H7 (cell line): Measurements from ENCODE around the gene B4GALT5. TPM values are rescaled to one million over a fixed set of nuclear protein-coding genes. Genes with fewer than 3 reads are reported as not detected.

Source experiments
- DNase-seq: peaks from one replicate; pipeline ENCODE4 v3.0.0; 2012
- H3K27me3 ChIP-seq: 2 replicates; pipeline ENCODE4 v1.6.0; 2011; ENCODE audit warnings: mild to moderate bottlenecking, low read length; ENCODE audit not compliant: control insufficient read depth, insufficient read depth
- H3K36me3 ChIP-seq: replicated peaks from 2 replicates; pipeline ENCODE4 v1.5.1; 2011; ENCODE audit warnings: low read length; ENCODE audit not compliant: control insufficient read depth, insufficient read depth
- H3K4me3 ChIP-seq: 2 replicates; pipeline ENCODE4 v1.5.1; 2011; ENCODE audit warnings: low read depth, mild to moderate bottlenecking, control low read depth, low read length, moderate library complexity; ENCODE audit not compliant: insufficient read depth
- total RNA-seq: library from RNA; depleted of rRNA; stranded (reverse); fragments of >200 nt; shearing (Covaris generic); gene quantifications from 2 replicates; pipeline ENCODE4 v1.2.3, GENCODE V29; 2014

B4GALT5 gene
- total RNA-seq, 1 experiment from 2014 or later, result 31.7 TPM

DNA sequence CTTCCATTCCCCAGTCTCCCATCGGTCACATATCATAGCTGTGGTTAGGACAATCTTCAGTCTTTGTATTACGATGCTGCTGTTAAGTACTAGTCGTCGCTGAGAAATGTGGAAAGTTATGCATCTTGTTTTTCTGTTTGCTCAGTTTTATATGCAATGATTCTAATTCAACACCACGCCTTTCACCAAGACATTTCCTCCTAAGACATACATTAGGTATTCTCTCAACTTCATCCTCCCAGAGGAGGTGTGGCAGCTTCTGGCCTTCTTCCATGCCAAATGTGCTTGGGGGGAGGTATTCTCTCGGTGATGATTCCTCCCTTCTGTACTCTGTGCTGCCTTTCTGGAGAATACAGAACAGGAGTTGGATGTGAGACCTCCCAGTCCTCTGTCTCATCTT is 66.1 kb downstream of the B4GALT5 start:
- Histone ChIP-seq H3K4me3 (no peak overlapping the region), H3K36me3 (peaks cover 33% of the 10 kb centered on the region), H3K27me3 (no peaks in the 10 kb centered on the region)
- no peak for DNase-seq

DNA sequence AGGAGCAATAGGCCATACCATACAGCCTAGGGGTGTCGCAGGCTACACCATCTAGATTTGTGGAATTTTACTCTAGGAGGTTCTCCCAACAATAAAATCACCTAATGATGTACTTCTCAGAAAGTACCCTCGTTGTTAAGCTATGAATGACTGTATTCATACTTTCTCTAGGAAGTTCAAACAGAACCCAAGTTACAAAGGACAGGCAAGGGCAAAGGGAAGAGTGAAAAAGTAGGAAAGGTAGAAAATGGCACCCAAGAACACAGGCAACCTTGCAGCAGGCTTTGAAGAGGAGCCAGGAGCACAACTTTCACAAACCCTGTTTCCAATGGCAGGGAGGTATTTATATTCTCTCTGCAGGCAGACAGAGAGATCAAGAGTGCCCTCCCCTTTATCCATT is 67.2 kb downstream of the B4GALT5 start:
- peaks cover 43% of the 10 kb centered on the region for H3K36me3 ChIP-seq
- H3K27me3 ChIP-seq, result no peaks in the 10 kb centered on the region
- DNase-seq, result no peak
- no peak overlapping the region for H3K4me3 ChIP-seq

DNA sequence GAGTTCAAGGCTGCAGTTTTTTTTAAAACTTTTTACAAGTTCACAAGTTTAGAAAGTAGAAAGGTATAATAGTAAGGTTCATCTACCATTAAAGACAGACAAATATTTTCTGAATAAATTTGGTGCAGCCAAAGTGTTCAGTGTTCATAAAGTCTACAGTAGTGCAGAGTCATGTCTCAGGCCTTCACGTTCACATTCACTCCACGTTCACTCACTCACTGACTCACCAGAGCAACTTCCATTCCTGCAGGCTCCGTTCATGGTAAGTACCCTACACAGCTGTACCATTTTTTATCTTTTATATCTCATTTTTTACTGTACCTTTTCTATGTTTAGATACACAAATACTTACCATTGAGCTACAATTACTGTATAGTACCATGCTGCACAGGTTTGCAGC is 67.6 kb downstream of the B4GALT5 start:
- H3K4me3 ChIP-seq, result no peak overlapping the region
- no peak for DNase-seq
- H3K36me3 ChIP-seq, result peaks cover 45% of the 10 kb centered on the region
- no peaks in the 10 kb centered on the region for H3K27me3 ChIP-seq

DNA sequence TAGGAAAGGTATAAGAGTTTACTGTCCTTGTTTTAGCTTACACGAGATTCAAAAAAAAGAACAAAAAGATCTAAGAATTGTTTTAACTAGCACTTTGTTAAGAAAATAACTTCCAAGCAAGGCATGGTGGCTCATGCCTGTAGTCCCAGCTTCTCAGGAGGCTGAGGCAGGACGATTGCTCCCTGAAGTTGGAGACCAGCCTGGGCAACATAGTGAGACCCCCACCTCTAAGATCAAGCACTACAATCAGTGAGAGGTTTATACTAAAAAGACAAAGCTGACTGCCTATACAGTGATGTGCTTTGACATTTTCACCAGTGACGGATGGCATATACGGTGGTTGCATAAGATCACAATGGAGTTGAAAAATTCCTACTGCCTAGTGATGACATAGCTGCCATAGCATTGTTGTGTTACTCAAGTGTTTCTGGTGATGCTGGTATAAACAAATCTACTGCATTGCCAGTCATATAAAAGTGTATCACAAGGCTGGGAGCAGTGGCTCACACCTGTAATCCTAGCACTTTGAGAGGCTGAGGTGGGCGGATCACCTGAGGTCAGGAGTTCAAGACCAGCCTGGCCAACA is 68.6 kb downstream of the B4GALT5 start:
- DNase-seq, result no peak
- Histone ChIP-seq H3K36me3 (peaks cover 51% of the 10 kb centered on the region), H3K27me3 (no peaks in the 10 kb centered on the region), H3K4me3 (no peak overlapping the region)

DNA sequence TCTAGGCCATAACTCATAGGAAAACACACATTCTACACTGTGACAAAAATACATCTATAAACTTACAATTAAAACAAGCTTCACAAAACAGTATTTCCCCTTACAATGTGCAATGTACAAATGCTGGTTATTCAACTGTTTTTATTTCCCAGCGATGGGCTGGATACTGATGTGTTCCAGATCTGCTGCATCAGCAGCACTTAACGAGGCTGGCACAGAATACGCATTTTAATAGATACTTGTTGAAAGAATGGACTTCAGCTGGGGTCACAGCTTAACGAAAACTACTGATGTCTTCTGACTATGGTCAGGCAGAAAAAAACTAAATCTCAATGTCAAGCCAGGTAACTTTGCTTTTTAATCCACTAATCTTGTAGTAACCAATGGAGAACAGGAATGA is 70.9 kb downstream of the B4GALT5 start:
- no peaks in the 10 kb centered on the region for H3K27me3 ChIP-seq
- no peak for DNase-seq
- no peak overlapping the region for H3K4me3 ChIP-seq
- H3K36me3 ChIP-seq, result peaks cover 52% of the 10 kb centered on the region

DNA sequence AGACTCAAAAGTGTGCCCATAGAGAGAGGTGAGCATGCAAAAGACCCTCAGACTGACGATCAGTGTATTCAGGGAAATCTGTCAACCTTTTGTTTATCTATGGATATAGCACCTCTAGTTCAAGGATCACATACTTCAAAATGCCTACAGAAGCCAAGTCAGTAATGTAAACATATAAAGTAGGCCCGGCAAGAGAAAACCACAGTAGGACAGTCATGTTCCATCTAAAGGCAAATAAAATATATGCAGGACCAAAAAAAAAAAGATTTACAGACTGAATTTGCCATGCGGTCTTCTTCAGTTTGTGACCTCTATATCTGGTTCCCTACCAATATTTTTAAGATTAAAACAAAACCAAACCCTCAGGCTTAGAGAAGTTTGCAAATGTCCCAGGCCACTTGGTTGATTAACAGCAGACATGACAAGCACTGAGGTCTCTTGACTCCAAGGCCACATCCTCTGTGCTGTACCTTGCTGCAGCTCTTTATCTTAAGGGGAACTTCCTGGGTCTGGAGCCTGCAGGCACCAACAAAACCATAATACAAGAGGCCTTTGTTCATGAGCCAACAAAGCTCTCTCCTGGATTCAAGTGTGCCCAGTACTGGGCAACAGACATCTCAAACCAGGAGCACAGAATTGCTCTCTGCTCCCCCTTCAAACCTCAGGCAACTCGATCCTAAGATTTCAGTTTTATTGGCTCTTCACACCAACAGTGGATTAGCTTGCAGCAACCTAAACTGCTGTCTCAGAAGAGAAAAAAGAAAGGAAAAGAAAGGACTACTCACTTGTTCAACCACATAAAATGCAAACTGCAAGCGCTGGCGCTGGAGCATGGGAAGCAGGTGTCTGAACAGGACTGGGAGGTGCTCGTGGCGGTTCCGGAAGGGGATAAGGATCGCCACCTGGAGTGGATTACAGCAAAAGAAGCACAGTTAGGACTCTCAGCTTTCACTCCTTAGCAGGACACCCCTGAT is 71.7 kb downstream of the B4GALT5 start:
- no peak for DNase-seq
- Histone ChIP-seq H3K27me3 (no peaks in the 10 kb centered on the region), H3K4me3 (no peak overlapping the region), H3K36me3 (peaks cover 48% of the 10 kb centered on the region)

DNA sequence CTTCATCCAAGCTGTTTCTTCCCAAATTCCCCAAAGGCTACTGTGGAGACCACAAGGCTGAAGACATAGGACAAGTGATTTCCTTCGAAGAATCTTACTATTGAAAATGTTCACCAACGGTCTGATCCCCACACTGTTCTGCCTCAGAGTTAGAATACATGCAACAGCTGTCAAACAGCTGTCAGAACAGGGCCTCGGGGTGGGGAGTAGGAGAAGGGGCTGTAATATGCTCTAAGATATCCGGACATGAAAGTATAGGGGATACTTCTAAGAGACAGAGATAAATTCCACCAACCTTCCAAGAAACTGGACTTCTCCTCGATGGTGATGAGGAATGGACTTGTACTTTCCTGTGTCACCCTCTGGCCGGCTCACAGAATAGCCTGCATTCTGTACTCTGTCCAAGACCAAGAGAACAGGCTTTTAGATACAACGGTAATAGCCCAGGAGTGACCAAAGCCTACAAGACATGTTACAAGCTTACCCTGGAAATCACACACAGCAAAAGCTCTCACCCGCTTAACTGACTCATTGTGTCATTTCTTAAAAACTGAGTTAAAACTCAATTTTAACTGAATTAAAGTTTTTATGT is 76.5 kb downstream of the B4GALT5 start:
- H3K27me3 ChIP-seq, result no peaks in the 10 kb centered on the region
- peaks cover 36% of the 10 kb centered on the region for H3K36me3 ChIP-seq
- DNase-seq, result no peak
- H3K4me3 ChIP-seq, result no peak overlapping the region

DNA sequence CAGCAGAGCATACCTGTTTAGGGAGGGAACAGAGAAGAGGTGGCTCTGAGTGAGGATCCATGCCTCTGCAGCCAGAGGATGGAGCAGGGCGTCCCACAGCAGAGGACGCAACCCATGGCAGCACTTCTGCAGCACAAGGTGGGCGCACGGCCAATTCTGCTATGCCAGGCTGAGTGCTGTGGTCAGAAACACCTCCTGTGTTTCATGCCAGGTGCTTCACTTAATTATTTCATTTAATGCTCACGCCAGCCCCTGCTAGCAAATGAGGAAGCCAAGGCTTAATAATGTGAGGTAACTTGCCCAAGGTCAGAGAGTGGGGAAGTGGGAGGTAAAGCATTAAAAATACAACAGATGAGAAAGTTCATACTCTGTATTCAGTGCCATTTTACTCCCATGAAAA is 77.2 kb downstream of the B4GALT5 start:
- Histone ChIP-seq H3K4me3 (no peak overlapping the region), H3K27me3 (no peaks in the 10 kb centered on the region), H3K36me3 (peaks cover 29% of the 10 kb centered on the region)
- DNase-seq, result no peak

DNA sequence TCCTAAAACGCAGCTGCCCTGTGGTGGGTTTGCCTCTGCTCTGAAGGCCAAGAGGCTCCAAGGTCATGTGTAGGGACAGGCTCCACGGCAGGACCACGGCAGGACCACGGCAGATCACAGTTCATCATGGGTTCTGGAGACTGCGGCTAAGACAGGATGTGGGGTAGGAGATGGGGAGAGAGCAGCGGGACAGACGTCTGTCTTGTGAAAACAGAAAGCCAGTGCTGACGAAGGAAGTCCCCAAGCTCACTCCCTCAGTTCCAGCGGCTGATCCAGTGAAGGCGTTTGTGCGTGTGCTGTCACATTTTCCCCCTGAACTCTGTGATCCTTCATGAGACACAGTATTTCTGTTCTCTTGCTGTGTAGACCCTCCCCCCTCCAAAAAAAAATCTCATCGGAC is 77.8 kb downstream of the B4GALT5 start:
- no peak for DNase-seq
- peaks cover 25% of the 10 kb centered on the region for H3K36me3 ChIP-seq
- no peaks in the 10 kb centered on the region for H3K27me3 ChIP-seq
- H3K4me3 ChIP-seq, result no peak overlapping the region

DNA sequence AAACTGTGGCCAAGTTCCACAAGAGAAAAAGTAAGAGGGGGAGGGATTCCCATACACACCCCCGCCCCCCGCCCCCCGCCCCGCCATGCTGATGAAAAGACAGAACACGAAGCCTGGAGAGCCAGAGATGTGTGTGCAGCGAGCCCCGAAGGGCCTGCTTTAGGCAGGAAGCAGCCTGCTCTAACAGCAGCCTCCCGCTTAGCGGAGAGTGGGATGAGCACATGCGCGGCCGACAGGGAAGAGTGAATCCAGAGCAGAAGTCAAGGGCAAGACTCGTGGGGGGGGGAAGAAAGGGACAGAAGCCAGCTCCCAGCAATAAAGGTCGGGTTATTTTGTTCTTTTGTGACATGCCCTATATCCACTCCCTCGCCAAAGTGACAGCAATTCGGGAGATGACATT is 78.5 kb downstream of the B4GALT5 start:
- DNase-seq, result no peak
- Histone ChIP-seq H3K4me3 (no peak overlapping the region), H3K27me3 (no peaks in the 10 kb centered on the region), H3K36me3 (peaks cover 22% of the 10 kb centered on the region)

DNA sequence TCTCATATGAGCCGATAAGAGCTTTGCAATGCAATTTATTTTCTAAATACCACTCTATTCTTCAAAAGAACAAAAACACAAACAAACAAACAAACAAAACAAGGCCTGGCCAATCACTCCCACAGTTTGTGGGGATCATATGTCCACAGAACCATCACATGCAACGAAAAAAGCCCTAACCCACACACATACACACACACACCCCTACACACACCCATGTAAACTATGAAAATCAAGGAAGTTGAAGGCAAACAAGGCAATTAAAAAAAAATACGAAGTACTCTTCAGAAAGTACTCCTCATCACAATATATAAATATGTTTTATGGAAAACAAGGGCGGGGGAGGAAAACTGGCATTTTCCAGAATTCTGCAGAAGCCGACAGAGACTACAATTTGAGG is 79.6 kb downstream of the B4GALT5 start:
- Histone ChIP-seq H3K36me3 (peaks cover 17% of the 10 kb centered on the region), H3K27me3 (no peaks in the 10 kb centered on the region), H3K4me3 (no peak overlapping the region)
- no peak for DNase-seq

DNA sequence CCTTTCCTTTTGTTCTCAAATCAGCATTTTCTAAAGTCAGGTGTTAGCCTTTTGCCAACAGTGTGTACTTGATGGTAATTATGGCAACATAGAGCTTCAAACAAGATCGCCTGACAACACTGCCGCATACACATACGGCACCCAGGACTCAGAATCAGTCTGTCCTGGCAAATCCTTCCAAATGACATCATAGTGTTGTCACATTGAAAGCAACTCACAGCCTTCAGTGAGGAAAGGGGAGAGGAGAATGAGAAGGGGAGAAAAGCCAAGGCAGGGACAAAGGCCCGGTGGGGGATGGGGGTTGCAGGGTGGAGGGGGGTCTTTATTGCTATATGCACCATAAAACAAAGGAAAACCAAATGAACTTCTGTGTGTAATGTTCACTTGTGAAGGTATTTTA is 80.0 kb downstream of the B4GALT5 start:
- H3K4me3 ChIP-seq, result no peak overlapping the region
- DNase-seq, result peak; percentile 54
- H3K27me3 ChIP-seq, result no peaks in the 10 kb centered on the region
- peaks cover 16% of the 10 kb centered on the region for H3K36me3 ChIP-seq

DNA sequence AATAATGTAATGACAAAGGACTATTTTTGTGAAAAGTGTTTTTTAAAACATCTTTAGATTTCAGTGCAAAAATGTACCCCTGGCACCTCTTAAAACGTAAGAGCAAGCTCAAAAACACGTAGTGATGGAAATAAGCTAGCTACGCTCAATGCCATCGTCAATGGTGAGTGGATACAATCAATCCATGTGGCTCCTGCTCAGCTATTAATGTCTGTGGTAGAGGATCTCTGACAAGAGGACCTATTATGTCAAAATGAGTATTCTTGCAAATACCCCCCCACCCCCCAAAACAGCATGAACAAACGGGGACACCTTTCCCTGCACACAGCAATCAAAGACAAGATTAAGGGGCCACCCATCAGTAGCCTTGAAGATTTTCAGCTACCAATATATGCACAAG is 80.7 kb downstream of the B4GALT5 start:
- Histone ChIP-seq H3K27me3 (no peaks in the 10 kb centered on the region), H3K4me3 (no peak overlapping the region), H3K36me3 (peaks cover 16% of the 10 kb centered on the region)
- no peak for DNase-seq

DNA sequence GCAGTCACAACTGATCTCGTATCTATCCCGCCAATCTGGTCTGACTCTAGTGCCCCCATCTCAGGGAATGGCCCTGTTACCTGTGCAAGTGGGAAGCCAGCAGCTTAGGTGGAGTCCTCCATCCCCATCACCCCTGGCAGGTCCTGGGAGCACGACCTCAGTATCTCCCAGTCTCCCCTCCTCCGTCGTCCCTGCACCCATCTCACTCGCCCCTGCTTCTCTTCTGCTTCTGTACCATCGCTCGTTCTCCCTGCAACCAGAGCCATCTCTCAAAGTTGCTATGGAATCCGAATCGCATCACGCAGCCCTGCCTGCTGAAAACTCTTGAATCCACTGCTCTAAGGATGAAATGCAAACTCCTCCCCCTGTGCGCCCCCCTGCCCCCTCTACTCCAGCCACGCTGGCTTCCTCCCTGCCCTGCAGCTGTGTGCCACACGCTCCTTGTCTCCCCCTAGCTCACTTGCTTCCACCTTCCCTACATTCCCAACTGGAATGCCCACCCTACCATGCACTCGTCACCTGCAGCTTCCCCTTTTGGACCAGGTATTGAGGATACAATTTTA is 81.7 kb downstream of the B4GALT5 start:
- Histone ChIP-seq H3K4me3 (no peak overlapping the region), H3K36me3 (peaks cover 13% of the 10 kb centered on the region), H3K27me3 (no peaks in the 10 kb centered on the region)
- no peak for DNase-seq
